Stimulated activated CD4-positive, alpha-beta T cell treated with anti-CD3 and anti-CD28 coated beads, Interleukin-15, amount 100 ng/mL, for 24 hours (primary cell): ENCODE measurements around the gene IPO8.

Experiments
- DNase-seq: peaks from one replicate; pipeline ENCODE4 v3.0.0-alpha.2; 2020

The IPO8 gene

DNA sequence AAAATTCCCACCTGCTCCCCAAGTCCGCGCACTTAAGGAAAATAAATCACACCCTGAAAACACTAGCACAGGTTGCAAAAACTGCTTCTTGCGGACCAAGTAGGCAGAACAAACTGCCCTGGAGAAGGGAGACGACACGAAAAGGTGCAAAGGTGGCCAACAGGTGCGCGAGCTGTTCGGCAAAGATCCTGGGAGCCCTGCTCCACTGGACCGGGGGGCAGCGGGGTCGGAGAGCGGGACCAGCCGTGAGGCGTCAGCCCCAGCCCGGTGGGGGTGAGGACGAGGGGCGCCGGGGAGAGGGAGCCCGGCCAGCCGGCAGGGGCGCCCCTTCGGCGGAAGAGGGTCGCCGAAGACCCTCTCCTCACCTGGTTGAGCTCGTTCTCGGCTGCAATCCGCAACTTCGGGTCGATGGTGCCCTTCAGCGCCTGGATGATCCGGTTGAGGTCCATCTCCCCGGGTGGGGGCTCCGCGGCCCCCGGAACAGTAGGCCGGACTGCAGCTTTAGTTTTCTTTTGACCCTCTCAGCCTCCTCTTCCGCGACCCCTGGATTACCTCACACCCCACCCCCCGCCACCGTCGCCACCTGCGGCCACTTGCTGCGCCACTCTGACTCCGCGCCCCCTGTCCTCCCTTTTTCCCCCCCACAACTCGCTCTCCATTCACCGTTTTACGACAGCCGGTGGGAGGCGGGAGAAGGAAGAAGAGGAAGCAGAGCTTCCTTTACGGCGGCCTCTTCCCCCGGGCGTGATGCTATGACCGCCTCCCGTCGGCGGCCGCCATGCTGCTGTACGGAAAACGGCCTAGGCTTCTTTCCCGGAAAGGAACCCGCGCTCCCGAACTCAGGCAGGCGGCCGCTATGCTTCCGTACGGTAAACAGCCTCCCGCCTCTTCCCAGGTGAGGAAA lies at the start of gene IPO8:
IPO8 (minus strand) TSS at position 671 of the 904 bp plus-strand sequence; CDS start at position 449, 222 bp downstream.
- DNase-seq: peak; percentile 92

- DNase-seq: no peak
Observed at GRCh38 chr12:30744321-30744720, 48.7 kb upstream of the IPO8 start.

DNA sequence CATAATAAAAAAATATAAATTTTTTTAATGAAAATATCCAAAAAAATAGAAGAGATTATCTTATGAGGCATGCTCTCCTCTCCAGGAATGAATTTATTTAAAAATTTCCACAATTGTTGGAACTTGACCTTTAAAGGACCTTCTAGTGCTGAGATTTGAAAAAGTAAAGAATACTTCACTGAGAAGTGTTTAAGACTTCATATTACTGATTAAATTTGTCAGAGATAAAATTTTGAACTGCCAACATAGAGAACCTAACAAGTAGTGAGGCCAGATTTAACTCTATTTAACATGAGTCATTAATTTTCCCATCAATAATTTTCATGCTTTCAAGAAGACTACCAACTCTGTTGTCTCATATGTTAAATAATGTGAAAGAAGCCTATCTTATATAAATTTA lies 44.6 kb upstream of the IPO8 start:
- DNase-seq: no peak

DNA sequence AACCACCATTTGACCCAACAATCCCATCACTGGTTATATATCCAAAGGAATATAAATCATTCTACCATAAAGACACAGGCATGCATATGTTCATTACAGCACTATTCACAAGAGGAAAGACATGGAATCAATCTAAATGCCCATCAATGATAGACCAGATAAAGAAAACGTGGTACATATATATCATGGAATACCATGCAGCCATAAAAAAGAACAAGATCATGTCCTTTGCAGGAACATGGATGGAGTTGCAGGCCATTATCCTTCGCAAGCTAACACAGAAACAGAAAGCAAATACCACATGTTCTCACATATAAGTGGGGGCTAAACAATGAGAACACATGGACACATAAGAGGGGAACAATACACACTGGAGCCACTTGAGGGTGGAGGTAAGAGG lies 43.4 kb upstream of the IPO8 start:
- DNase-seq: no peak

- DNase-seq: no peak
Observed at GRCh38 chr12:30732954-30733637, 37.4 kb upstream of the IPO8 start.

DNA sequence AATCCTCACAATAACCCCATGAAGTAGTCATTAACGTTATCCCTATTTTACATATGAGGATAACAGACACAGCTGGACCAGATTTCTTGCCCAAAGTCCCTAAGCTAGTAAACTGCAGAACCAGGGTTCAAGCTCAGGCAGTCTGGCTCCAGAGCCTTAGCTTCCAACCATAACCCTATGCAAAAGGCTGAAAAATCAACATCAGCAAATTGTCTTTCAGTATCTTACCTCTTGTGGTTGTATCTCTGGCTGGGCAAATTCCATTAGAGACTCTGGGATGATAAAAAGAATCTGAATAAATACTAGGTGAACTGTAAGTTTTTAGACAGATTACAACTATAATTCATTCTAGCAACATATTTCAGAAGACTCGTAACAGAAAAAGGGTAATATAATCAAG lies 34.3 kb upstream of the IPO8 start:
- DNase-seq: no peak

DNA sequence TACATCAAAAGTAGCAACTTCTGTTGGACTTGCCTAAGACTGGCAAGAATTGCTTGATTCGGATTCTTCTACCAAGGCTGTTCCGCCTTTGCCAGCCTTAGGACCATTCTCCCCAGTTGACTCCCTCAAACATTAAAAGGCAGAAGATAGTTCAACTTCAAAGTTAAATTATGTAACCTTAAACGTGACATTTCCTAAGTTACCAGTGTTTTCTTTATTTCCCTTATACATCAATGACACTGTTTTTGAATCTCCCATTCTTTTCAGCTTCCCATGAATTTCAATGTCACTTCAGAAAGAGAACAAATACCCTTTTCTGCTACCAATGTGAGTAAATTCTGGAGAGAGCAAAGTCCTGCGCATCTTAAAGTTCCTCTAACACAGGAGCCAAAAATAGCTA lies 33.9 kb upstream of the IPO8 start:
- no peak for DNase-seq

- DNase-seq: no peak
Observed at GRCh38 chr12:30726647-30727046, 31.0 kb upstream of the IPO8 start.

- no peak for DNase-seq
Observed at GRCh38 chr12:30725739-30726138, 30.1 kb upstream of the IPO8 start.

DNA sequence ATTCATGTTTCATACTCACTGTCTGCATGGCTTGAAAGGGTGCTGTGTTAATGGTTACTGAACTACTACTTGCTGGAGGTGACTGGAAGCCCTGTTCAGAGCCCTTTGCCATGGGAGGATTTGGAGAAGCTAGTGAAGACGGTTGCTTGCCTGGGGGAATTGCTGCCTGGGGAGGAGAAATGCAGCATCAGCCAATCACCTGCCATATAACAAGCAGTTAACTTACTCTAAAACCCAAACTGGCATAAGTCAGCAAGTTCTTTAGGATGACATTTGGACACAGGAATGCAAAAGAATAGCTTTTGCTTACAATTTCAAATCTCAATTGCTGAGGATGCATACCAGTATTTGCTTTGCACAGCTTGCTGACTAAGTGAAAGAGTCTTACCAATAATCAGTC lies 23.4 kb upstream of the IPO8 start:
- no peak for DNase-seq

DNA sequence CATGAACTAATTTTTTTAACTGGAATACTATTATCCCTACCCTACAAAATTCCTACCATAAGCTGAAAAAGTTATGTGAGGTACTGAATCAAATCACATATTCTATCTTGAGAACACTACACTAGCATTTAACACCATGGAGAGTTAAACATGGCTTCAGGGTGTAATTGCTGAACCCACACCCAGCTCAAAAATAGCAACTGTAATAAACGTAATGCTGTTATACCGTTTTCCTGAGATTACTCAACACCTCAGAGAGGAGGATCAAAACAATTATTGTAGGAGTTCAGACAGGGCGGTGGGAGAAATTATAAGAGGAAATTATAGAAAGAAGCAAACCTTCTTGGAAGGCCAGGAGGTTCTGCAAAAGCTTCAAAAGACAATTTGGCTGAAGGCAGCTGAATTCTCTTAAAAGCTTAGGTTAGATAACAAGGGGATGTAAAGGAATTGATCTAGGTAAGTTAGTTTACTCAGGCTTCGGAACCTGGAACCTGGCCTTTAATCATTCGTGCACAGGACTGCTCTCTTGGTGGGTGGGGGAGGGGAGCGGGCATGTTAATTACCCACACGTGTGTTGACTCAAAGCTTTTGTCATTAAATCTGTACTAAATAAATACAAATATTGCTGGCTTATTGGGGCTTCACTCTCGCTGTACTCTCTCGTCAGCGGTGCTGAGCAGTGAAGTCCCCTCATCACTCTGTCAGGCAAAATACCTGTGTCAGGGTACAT lies 12.1 kb upstream of the IPO8 start:
- DNase-seq: no peak

DNA sequence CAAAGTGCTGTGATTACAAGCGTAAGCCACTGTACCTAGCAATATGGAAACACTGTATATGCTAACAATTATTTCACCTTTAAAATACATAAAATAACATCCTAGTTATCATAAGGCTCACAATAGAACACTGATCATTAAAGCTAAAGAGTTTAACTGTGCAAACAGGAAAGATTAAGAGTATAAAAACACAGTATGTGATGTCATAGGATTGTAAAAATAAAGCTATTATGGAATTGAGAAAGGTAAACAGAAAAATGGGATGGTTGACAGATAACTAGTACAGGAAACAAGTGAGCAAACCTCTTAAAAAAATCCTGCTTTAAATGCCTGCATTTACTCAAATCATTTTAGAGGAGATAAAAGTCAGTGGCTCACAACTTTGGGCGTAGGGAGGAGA lies 10.8 kb upstream of the IPO8 start:
- no peak for DNase-seq

DNA sequence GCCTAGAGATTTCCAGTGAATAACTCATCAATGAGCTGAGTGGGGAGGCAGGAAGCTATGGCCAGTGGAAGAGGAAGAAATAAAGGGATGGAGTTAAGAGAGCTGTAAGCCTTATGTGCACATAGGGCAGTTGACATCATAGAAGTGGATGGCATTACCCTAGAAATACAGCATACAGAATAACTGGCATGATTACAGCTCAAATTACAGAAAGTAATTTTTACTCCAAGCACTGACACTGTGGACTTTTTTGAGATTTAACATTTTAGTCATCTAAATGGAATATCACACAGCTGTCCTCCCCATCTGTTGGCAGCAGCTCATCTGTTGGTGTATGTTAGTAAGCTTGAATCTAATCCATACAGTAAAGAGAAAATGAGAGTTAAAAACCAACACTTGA lies 5.4 kb upstream of the IPO8 start:
- no peak for DNase-seq

DNA sequence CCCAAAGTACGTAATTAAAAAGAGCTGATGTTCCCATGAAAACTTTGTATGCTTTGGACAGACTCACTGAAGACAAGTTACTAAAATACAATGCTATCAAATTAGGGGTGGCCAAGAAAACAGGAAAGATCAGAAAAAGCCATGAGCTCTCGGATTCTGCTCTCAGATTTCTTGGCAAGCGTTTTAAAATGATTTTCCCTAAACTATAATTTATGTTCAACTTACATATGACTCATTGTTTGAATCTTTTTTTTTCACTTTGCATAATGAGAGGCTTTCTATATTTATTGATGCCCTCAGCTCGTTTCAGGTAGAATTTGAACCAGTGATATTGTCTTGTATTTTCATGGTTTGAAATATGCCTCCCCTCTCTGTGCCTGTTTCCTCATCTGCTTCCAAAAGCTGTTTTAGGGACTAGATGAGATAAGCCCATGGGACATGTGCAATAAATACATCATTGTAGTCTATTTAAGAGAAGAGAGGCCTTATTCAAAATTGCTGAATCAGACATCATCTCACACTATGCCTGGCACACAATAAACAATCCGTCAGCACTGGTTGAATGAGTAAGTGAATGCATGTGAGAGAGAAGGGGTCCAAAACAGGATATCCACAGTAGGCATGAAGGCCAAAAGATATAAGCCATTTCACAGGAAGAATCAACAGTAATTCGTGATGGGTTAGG lies 4.7 kb upstream of the IPO8 start:
- no peak for DNase-seq

DNA sequence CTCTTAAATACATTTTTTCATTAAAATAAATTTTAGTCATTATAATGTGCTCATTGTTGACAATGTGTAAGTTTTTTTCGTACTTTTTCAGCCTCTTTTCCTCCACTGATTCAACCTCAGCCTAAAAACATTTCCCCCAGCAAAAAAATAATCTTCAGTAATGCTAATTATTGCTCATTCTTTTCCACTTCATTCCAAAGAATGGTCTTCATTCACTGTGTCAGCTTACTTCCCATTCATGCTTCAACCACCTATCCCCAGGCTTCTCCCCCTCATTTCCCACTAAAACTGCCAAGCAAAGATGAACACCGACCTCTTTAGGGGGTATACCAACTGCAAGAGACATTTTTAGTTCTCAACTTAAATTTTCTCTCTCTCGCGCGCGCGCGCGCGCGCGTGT lies 2.7 kb upstream of the IPO8 start:
- no peak for DNase-seq

- DNase-seq: no peak
Observed at GRCh38 chr12:30696943-30697342, 1.3 kb upstream of the IPO8 start.

GRCh38 chr12:30696486-30696885 lies 817 bp upstream of the IPO8 start:
- DNase-seq: no peak

- DNase-seq: no peak
Observed at GRCh38 chr12:30696103-30696408, 387 bp upstream of the IPO8 start.

- peak; percentile 27 for DNase-seq
Observed at GRCh38 chr12:30694412-30695198, 1.1 kb downstream of the IPO8 start.

DNA sequence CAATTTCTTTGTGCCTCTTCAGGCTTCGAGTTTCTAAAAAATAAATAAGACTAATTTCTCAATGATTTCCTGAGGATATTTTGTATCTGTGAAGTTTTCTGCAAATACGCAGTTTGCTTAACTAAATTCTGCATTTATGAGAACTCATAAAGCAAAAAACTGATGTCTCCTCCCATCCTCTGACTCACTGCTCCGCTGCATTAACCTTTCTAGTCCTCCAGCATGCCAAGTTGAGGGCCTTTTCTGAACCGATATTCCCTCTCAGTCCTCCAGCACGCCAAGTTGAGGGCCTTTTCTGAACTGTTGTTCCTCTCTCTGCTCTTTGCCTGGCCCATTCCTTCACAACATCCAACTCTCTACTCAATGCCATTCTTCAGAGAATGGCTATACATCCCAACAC lies 3.2 kb downstream of the IPO8 start:
- no peak for DNase-seq

- no peak for DNase-seq
Observed at GRCh38 chr12:30691122-30691879, 4.4 kb downstream of the IPO8 start.
